Spleen (tissue), 11 donors: ENCODE results near the gene LRRC31. TPM values are rescaled to one million over a fixed set of nuclear protein-coding genes. Genes with fewer than 3 reads are reported as not detected.

ENCODE experiments used
- DNase-seq: peaks from one replicate; pipeline ENCODE4 v3.0.0-alpha.2; 2020
- H3K27ac ChIP-seq, 8 donors: fragments of 200-600 bp; sonication (generic) in 7 of 8; 1 replicate in 4 of 8; 2 replicates in 4 of 8; pipeline versions ENCODE4 v1.5.0 to v1.8.0; 2016 to 2021; ENCODE audit warnings: inconsistent platforms in 4 of 8, mild to moderate bottlenecking in 4 of 8, moderate library complexity in 1 of 8
- H3K27me3 ChIP-seq, 7 donors: fragments of 200-600 bp; sonication (generic) in 6 of 7; replicated peaks in 1 of 7; 1 replicate in 4 of 7; 2 replicates in 3 of 7; pipeline versions ENCODE4 v1.5.0 to v1.8.0; 2016 to 2021; ENCODE audit warnings: inconsistent platforms in 3 of 7, mild to moderate bottlenecking in 1 of 7
- H3K36me3 ChIP-seq, 6 donors: fragments of 200-600 bp; sonication (generic) in 5 of 6; 1 replicate in 4 of 6; 2 replicates in 2 of 6; pipeline versions ENCODE4 v1.5.0 to v1.8.0; 2016 to 2021; ENCODE audit warnings: inconsistent platforms in 2 of 6
- H3K4me1 ChIP-seq, 6 donors: fragments of 200-600 bp; sonication (generic) in 5 of 6; 1 replicate in 3 of 6; 2 replicates in 3 of 6; pipeline versions ENCODE4 v1.5.0 to v1.8.0; 2016 to 2021; ENCODE audit warnings: inconsistent platforms in 3 of 6
- H3K4me3 ChIP-seq, 8 donors: fragments of 200-600 bp; sonication (generic) in 7 of 8; 1 replicate in 4 of 8; 2 replicates in 4 of 8; pipeline versions ENCODE4 v1.5.0 to v1.8.0; 2016 to 2021; ENCODE audit warnings: inconsistent platforms in 4 of 8, mild to moderate bottlenecking in 4 of 8, moderate library complexity in 2 of 8
- H3K9me3 ChIP-seq, 8 donors: fragments of 200-600 bp; sonication (generic) in 7 of 8; 1 replicate in 4 of 8; 2 replicates in 4 of 8; pipeline versions ENCODE4 v1.5.0 to v1.8.0; 2016 to 2021; ENCODE audit warnings: inconsistent platforms in 4 of 8
- POLR2A ChIP-seq, 3 donors: fragments of 450-650 bp; IDR thresholded peaks; one replicate each; pipeline ENCODE4 v1.5.1; 2017; ENCODE audit warnings: antibody characterized with exemption in 3 of 3, mild to moderate bottlenecking in 1 of 3
- POLR2AphosphoS5 ChIP-seq, 3 donors: sonication (generic); formaldehyde crosslinking; IDR thresholded peaks; one replicate each; pipeline ENCODE4 v1.5.1; 2017; ENCODE audit warnings: antibody characterized with exemption in 3 of 3
- WGBS, 5 donors: extraction: QIAGEN DNeasy Blood & Tissue Kit in 3 of 5; methylation state at CpG; one replicate each; pipeline versions ENCODE4 v1.1.5 to v1.1.7; 2013 to 2018; 5-methylcytosine and 5-hydroxymethylcytosine counted together
- intact Hi-C: fragments of 100-400 bp; cut with DNase I; formaldehyde crosslinking; loops from one replicate; pipeline ENCODE4 v1.15.0; 2023; ENCODE audit warnings: low total_unique reads
- polyA plus RNA-seq, 3 donors: library from polyadenylated mRNA; stranded (reverse); fragments of 200-250 nt; gene quantifications; one replicate each; pipeline ENCODE4 v1.2.1, GENCODE V29; 2013
- total RNA-seq, 7 donors: library from RNA; depleted of rRNA in 3 of 7; stranded (reverse); fragments of >200 nt in 3 of 7; fragmentation: NEBNext Ultra II Directional in 4 of 7; extraction: Animal tissue kit (Norgen Biotek cat#: 25700) in 4 of 7; gene quantifications; one replicate each; pipeline versions ENCODE4 v1.1.0 to v1.2.1, GENCODE V29; 2016 to 2021
- TF ChIP-seq, protein P1 (sequence below), 11 experiments: fragments of 200-600 bp in 7 of 11; fragments of 450-650 bp in 4 of 11; sonication (generic) in 4 of 11; IDR thresholded peaks in 8 of 11; conservative IDR thresholded peaks in 3 of 11; 1 replicate in 7 of 11; 2 replicates in 4 of 11; pipeline versions ENCODE4 v1.4.0 to v1.8.0; 2016 to 2021; ENCODE audit warnings: antibody characterized with exemption in 11 of 11, inconsistent platforms in 4 of 11, mild to moderate bottlenecking in 1 of 11
- donor health status: healthy with polysubstance abuse.
- donor health status: DM: no; HTN: no; CAD: no; lungs with moderate emphysema.
- donor health status: DM: no; HTN: no; CAD: no.
- donor health status: Bipolar disorder and iron deficiency.
- donor health status: healthy.
- donor health status: DM: no; HTN: no; CAD: no.
- donor health status: DM: yes; HTN: yes; CAD: no.

Gene LRRC31
- total and polyA plus RNA-seq, 10 donors: 0.03 to 0.79 (median 0.25) TPM; not detected in 4

- TF ChIP-seq POLR2A (IDR thresholded peaks at IDR 0.05) (no peak), POLR2AphosphoS5 (IDR thresholded peaks at IDR 0.05) (no peak)
- TF ChIP-seq, protein P1, sequence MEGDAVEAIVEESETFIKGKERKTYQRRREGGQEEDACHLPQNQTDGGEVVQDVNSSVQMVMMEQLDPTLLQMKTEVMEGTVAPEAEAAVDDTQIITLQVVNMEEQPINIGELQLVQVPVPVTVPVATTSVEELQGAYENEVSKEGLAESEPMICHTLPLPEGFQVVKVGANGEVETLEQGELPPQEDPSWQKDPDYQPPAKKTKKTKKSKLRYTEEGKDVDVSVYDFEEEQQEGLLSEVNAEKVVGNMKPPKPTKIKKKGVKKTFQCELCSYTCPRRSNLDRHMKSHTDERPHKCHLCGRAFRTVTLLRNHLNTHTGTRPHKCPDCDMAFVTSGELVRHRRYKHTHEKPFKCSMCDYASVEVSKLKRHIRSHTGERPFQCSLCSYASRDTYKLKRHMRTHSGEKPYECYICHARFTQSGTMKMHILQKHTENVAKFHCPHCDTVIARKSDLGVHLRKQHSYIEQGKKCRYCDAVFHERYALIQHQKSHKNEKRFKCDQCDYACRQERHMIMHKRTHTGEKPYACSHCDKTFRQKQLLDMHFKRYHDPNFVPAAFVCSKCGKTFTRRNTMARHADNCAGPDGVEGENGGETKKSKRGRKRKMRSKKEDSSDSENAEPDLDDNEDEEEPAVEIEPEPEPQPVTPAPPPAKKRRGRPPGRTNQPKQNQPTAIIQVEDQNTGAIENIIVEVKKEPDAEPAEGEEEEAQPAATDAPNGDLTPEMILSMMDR (IDR thresholded peaks at IDR 0.05 in 8 of 11, conservative IDR thresholded peaks at IDR 0.05 in 3 of 11): no peak
- H3K27ac ChIP-seq: peak overlapping the region in 7 of 8 donors; percentile 68 to 84 (median 77)
- intact Hi-C loops: no loop called here
- DNase-seq: no peak
- H3K27me3 ChIP-seq: no peaks in the 10 kb centered on the region
- peaks cover 0 to 16% (median 11%) of the 10 kb centered on the region in 8 donors for H3K9me3 ChIP-seq
- no peaks in the 10 kb centered on the region for H3K36me3 ChIP-seq
- peaks cover 6 to 38% (median 27%) of the 10 kb centered on the region in 6 donors for H3K4me1 ChIP-seq
- WGBS, 5 donors: 8 to 34% (median 29%) methylated on average over 8 of the region's 8 CpGs
- H3K4me3 ChIP-seq: peak overlapping the region; percentile 38 to 86 (median 64)
These were observed 56.5 kb downstream of the LRRC31 start for GRCh38 chr3:169813278-169813677.

GRCh38 chr3:169812332-169813235 is 57.2 kb downstream of the LRRC31 start, which contains the start of the genes LRRC34 and LRRIQ4:
TSS of gene LRRC34 (minus strand) at chr3:169812904. CDS start at chr3:169812548, 356 bp downstream.
TSS of gene LRRIQ4 (plus strand) at chr3:169812870. CDS start at chr3:169821922, 9,052 bp downstream.
- Histone ChIP-seq H3K4me1 (peaks cover 6 to 38% (median 27%) of the 10 kb centered on the region in 6 donors), H3K27me3 (no peaks in the 10 kb centered on the region), H3K36me3 (no peaks in the 10 kb centered on the region), H3K4me3 (peak within 1 kb of the TSS; percentile 49 to 86 (median 64)), H3K27ac (peak within 1 kb of the TSS; percentile 0 to 84 (median 77)), H3K9me3 (peaks cover 0 to 16% (median 11%) of the 10 kb centered on the region in 8 donors)
- 2 to 24% (median 8%) methylated on average over 15 to 56 of the region's 56 CpGs for WGBS, 5 donors
- intact Hi-C loops: no loop called here
- peak; percentile 95 for DNase-seq
- TF ChIP-seq POLR2A (IDR thresholded peaks at IDR 0.05): no peak
- peak in 2 of 3 donors; percentile 58 to 67 for TF ChIP-seq POLR2AphosphoS5 (IDR thresholded peaks at IDR 0.05)
- TF ChIP-seq, protein P1 (IDR thresholded peaks at IDR 0.05 in 8 of 11, conservative IDR thresholded peaks at IDR 0.05 in 3 of 11): no peak

DNA sequence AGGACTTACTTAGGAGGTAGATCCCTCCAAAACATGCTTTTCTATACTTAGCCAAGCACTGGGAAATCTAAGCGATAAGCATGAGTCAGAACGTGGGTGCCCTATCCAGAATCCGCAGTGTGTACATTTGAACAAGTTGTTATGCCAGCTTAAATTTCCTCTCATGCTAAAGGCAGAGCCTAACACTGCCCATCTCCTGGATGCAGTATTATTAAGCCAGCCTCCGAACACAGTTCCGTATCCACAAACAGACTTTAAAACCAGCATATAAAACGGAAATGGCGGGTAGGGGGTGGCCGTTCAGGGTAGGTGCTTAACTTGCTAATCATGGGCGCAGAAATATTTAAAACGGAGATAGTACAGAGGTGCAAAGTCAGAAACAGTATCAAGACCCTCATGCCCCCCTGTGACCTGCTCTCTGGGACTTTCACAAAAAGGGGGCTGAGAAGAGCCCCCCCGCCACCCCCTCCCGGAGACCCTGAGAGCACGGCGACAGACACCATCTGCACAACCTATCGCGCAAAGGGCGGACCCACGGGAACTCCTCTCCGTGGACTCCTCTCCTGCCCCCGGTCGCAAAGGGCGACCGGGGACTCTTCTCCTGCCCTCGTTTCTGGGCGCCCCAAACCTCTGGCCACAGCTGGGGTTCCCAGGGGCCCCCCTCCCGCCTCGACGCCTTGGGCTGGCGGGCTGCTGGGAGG is 58.0 kb downstream of the LRRC31 start:
- Histone ChIP-seq H3K27ac (peak overlapping the region; percentile 0 to 84 (median 77)), H3K9me3 (peaks cover 0 to 16% (median 11%) of the 10 kb centered on the region in 8 donors), H3K4me1 (peaks cover 6 to 38% (median 27%) of the 10 kb centered on the region in 6 donors), H3K36me3 (no peaks in the 10 kb centered on the region), H3K4me3 (peak overlapping the region; percentile 49 to 86 (median 64)), H3K27me3 (no peaks in the 10 kb centered on the region)
- TF ChIP-seq POLR2AphosphoS5 (IDR thresholded peaks at IDR 0.05) (no peak), POLR2A (IDR thresholded peaks at IDR 0.05) (no peak)
- TF ChIP-seq, protein P1 (IDR thresholded peaks at IDR 0.05 in 8 of 11, conservative IDR thresholded peaks at IDR 0.05 in 3 of 11): no peak
- WGBS, 5 donors: 3 to 29% (median 3%) methylated on average over 10 to 29 of the region's 29 CpGs
- intact Hi-C loops: no loop called here
- no peak for DNase-seq
